HuH-7.5 (cell line): Measurements from ENCODE around the gene ZFTA.

Source experiments
- DNase-seq: peaks from one replicate; pipeline ENCODE4 v3.0.0; 2011; ENCODE audit warnings: low spot score

Gene ZFTA

DNA sequence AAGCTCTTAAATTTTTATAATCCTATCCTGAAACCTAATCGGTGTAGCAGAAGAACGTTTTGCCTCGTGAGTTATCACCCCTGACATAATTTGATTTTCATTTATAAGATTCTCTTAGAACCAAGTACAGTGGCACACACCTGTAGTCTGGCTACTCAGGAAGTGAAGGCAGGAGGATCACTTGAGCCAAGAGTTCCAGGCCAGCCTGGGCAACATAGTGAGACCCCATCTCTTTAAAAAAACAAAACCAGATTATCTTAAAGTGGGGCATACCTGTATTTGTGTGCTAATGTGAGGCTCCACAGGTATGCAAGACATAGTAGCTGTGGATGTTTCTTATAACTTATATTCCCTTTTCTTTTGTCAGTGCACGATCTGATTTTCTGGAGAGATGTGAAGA, 19.0 kb downstream of the ZFTA start:
- DNase-seq, result no peak

- DNase-seq, result no peak
Measured at GRCh38 chr11:63747011-63747410, 21.6 kb downstream of the ZFTA start.

GRCh38 chr11:63745304-63746170, 23.0 kb downstream of the ZFTA start:
- no peak for DNase-seq

DNA sequence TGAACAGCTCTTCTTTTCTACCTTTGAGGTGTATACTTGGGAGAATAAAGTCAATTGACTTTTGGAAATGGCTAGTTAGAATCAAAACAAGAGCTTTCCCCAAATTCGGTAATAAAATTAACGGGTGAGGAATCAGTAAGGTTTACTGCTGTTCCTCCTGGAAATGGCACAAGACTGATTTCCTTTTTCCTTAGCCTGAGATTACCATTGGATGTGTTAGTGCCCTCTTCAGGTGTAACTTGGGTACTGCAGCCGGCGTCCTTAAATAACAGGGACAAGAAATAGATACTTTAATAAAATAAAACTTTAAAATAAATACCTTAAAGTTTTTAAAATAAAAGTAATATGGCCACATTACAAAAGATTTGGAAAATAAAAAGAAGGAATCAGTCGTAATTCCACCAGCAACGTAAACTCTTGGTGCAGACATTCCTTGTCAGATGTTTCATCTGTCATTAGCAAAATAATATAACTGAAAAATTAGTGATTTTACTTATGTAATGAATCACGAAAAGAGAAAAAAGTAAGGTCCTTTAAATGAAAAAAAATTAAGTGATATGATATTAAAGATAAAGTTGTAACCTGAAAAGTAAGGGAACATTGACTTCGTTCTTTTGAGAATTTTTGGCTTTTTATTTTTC, 29.7 kb downstream of the ZFTA start:
- no peak for DNase-seq

DNA sequence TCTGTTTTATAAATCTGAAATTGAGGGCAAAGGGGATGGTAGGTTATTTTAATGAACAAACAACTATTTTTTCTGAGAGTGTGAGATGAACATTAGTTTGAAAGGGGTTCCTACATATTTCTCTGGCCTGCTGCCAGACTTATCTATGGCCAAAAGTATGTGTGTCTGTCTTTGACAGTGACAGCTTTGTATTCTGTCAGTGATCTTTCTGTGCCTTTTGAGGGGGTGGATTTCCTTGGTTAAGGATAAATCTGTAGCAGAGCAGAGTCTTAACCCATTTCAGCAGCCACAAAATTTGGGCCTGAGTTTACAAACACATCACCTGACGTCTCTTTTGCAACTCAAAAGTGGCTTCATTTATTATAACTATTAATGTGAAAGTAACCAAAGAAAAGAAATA, 30.9 kb downstream of the ZFTA start:
- DNase-seq, result no peak

GRCh38 chr11:63736864-63737263, 31.7 kb downstream of the ZFTA start:
- DNase-seq, result no peak

- no peak for DNase-seq
Measured at GRCh38 chr11:63729326-63729725, 39.2 kb downstream of the ZFTA start.

DNA sequence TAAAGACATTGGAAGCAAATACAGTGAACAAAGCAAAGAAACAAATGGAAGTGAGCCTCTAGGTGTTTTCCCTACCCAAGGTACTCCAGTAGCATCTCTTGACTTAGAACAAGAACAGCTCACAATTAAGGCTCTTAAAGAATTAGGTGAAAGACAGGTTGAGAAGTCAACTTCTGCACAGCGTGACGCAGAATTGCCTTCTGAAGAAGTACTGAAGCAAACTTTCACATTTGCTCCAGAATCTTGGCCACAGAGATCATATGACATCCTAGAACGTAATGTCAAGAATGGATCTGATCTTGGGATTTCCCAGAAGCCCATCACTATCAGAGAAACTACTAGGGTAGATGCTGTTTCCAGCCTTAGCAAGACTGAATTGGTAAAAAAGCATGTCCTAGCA, 48.0 kb downstream of the ZFTA start:
- DNase-seq, result no peak

DNA sequence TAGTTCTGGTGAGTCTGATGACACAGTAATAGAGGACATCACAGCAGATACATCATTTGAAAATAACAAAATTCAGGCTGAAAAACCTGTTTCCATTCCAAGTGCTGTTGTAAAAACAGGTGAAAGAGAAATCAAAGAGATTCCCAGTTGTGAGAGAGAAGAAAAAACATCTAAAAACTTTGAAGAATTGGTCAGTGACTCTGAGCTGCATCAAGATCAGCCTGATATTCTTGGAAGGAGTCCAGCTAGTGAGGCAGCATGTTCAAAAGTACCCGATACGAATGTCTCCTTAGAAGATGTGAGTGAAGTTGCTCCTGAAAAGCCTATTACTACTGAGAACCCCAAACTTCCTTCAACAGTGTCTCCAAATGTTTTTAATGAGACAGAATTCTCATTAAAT, 48.6 kb downstream of the ZFTA start:
- no peak for DNase-seq

GRCh38 chr11:63719001-63719400, 49.6 kb downstream of the ZFTA start:
- DNase-seq, result no peak
